H1 (cell line): ENCODE data around the gene POPDC2.

ENCODE experiments used
- BACH1 ChIP-seq: IDR thresholded peaks from 2 replicates; pipeline ENCODE4 v1.6.1; 2012; ENCODE audit warnings: low read length, improper control_type of control experiment
- CREB1 ChIP-seq: IDR thresholded peaks from 2 replicates; pipeline ENCODE4 v1.6.1; 2012; ENCODE audit warnings: inconsistent platforms
- EP300 ChIP-seq, 2 experiments: IDR thresholded peaks; 1 replicate in 1 of 2; 2 replicates in 1 of 2; pipeline ENCODE4 v1.6.1; 2011 to 2012; ENCODE audit warnings: low read depth in 2 of 2, low read length in 2 of 2, mild to moderate bottlenecking in 2 of 2, borderline replicate concordance in 1 of 2, inconsistent platforms in 1 of 2, moderate library complexity in 1 of 2
- EZH2 ChIP-seq: fragments of 200-600 bp; sonication (generic); IDR thresholded peaks from 2 replicates; pipeline ENCODE4 v1.7.1; 2012; ENCODE audit warnings: low read depth, mild to moderate bottlenecking, moderate library complexity, low read length, inconsistent platforms; ENCODE audit not compliant: severe bottlenecking
- KDM1A ChIP-seq: fragments of 200-600, 300-600 bp; sonication (generic); IDR thresholded peaks from 2 replicates; pipeline ENCODE4 v1.7.1; 2016; ENCODE audit warnings: mild to moderate bottlenecking, low read length, borderline replicate concordance
- POLR2AphosphoS5 ChIP-seq: IDR thresholded peaks from 2 replicates; pipeline ENCODE4 v1.6.1; 2011; ENCODE audit warnings: low read depth, low read length
- TF ChIP-seq, protein P1 (sequence below), 3 experiments: IDR thresholded peaks; 1 replicate in 2 of 3; 2 replicates in 1 of 3; pipeline versions ENCODE4 v1.5.1 to v1.6.1; 2011; ENCODE audit warnings: low read length in 3 of 3, mild to moderate bottlenecking in 3 of 3, inconsistent platforms in 2 of 3, low read depth in 1 of 3, moderate library complexity in 1 of 3; ENCODE audit not compliant: insufficient read depth in 1 of 3; ENCODE audit errors: control extremely low read depth in 1 of 3

GRCh38 chr3:119690043-119690656, 29.8 kb upstream of the POPDC2 start:
- TF ChIP-seq, protein P1, sequence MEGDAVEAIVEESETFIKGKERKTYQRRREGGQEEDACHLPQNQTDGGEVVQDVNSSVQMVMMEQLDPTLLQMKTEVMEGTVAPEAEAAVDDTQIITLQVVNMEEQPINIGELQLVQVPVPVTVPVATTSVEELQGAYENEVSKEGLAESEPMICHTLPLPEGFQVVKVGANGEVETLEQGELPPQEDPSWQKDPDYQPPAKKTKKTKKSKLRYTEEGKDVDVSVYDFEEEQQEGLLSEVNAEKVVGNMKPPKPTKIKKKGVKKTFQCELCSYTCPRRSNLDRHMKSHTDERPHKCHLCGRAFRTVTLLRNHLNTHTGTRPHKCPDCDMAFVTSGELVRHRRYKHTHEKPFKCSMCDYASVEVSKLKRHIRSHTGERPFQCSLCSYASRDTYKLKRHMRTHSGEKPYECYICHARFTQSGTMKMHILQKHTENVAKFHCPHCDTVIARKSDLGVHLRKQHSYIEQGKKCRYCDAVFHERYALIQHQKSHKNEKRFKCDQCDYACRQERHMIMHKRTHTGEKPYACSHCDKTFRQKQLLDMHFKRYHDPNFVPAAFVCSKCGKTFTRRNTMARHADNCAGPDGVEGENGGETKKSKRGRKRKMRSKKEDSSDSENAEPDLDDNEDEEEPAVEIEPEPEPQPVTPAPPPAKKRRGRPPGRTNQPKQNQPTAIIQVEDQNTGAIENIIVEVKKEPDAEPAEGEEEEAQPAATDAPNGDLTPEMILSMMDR (IDR thresholded peaks at IDR 0.05; ENCODE audit: control extremely low read depth in 1 of 3, insufficient read depth in 1 of 3, low read depth in 1 of 3, low read length in 3 of 3) = peak in 2 of 3 experiments; percentile 27 to 45; a peak in 2 of 4 replicates
- TF ChIP-seq POLR2AphosphoS5 (no peak), EP300 (IDR thresholded peaks at IDR 0.05; ENCODE audit: borderline replicate concordance in 1 of 2, low read depth in 2 of 2, low read length in 2 of 2) (no peak), BACH1 (no peak), CREB1 (no peak), EZH2 (no peak), KDM1A (no peak)
